ENCODE measurements around the gene FAT4. TPM values are rescaled to one million over a fixed set of nuclear protein-coding genes. Genes with fewer than 3 reads are reported as not detected.
A peak's percentile ranks its signal among the peaks of the same experiment; 100 is the strongest.

FAT4 gene
- total RNA-seq, 1 experiment from 2014 or later, result 0.71 TPM

DNA sequence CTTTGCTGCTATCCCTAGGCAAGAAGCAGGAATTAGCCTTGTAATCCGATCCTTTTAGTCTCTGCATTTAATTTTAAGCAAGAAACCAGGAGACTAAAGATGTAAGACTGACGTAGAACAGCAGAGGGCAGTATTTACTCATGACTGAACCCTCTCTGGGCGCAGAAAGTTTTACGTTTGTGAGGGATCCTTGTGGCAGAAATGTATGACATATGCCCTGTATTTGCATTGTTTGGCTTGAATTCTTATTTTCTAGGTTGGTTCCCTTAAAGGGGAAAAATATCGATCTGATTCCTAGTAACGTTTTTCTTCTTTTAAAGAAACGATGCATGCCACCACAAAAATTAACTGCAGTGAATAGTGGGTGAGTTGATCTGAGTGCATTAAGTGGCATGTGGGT, 1.3 kb upstream of the FAT4 start:
- H3K9me3 ChIP-seq (ENCODE audit: control insufficient read depth in 1 of 2, insufficient read depth in 1 of 2, low read depth in 1 of 2, low read length in 2 of 2), result no peaks in the 10 kb centered on the region
- POLR2A ChIA-PET, result no interaction called here
- CTCF ChIA-PET, result interaction anchor here (0.6 to 2.8 kb wide), 6 partner anchors 8 to 1291 kb away, joined by 3 to 50 read pairs (median 4); no protein-coding TSS in a partner anchor
- DNase-seq (ENCODE audit: low read depth, low spot score), result peak; percentile 85
- no peaks in the 10 kb centered on the region for H3K9me2 ChIP-seq (ENCODE audit: insufficient read depth)
- RAD21 ChIA-PET (ENCODE audit: low non-redundant PET in 1 of 2, low total read pairs in 2 of 2, uncharacterized antibody in 2 of 2, unreplicated experiment in 2 of 2), result interaction anchor here (0.7 to 1.8 kb wide), 3 partner anchors 438 to 664 kb away, joined by 3 to 9 read pairs (median 4); no protein-coding TSS in a partner anchor
- peak; percentile 19 for ATAC-seq
- intact Hi-C loops (cut with micrococcal nuclease), result loop anchor here (1.0 to 5.0 kb wide), 4 partner anchors 438 to 1291 kb away; no protein-coding TSS in a partner anchor
- H3K9ac ChIP-seq (ENCODE audit: low read length), result no peak overlapping the region
- H3K4me3 ChIP-seq (replicated peaks in 1 of 2; ENCODE audit: low read depth in 1 of 2, low read length in 2 of 2), result no peak overlapping the region; a peak in 1 of 4 replicates
- peak overlapping the region; percentile 96 for H2AFZ ChIP-seq (ENCODE audit: low read depth, low read length, poor library complexity, severe bottlenecking)
- H3K36me3 ChIP-seq (ENCODE audit: control insufficient read depth in 1 of 2, insufficient read depth in 2 of 2, low read length in 2 of 2), result no peaks in the 10 kb centered on the region
- H3K4me1 ChIP-seq (ENCODE audit: control insufficient read depth in 1 of 2, insufficient read depth in 2 of 2, low read length in 2 of 2), result peaks cover 11 to 15% of the 10 kb centered on the region in 2 experiments; a peak in 3 of 4 replicates
- H3K27me3 ChIP-seq (ENCODE audit: insufficient read depth, low read length), result no peaks in the 10 kb centered on the region
- no peak overlapping the region for H3K27ac ChIP-seq (ENCODE audit: low read depth, low read length)
- BruUV-seq (replicated peaks), result no TSS peak
- no peaks in the 10 kb centered on the region for H3K79me2 ChIP-seq (ENCODE audit: insufficient read depth, low read length)
- peak overlapping the region; percentile 98 for H3K4me2 ChIP-seq (ENCODE audit: low read length)
- H4K20me1 ChIP-seq (ENCODE audit: insufficient read depth), result no peaks in the 10 kb centered on the region
- no peak for TF ChIP-seq EZH2phosphoT487 (IDR thresholded peaks at IDR 0.05; ENCODE audit: borderline replicate concordance)
- TF ChIP-seq, protein P1, sequence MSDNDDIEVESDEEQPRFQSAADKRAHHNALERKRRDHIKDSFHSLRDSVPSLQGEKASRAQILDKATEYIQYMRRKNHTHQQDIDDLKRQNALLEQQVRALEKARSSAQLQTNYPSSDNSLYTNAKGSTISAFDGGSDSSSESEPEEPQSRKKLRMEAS (IDR thresholded peaks at IDR 0.05), result no peak
- TF ChIP-seq EZH2 (IDR thresholded peaks at IDR 0.05), result no peak
- TF ChIP-seq, protein P2, sequence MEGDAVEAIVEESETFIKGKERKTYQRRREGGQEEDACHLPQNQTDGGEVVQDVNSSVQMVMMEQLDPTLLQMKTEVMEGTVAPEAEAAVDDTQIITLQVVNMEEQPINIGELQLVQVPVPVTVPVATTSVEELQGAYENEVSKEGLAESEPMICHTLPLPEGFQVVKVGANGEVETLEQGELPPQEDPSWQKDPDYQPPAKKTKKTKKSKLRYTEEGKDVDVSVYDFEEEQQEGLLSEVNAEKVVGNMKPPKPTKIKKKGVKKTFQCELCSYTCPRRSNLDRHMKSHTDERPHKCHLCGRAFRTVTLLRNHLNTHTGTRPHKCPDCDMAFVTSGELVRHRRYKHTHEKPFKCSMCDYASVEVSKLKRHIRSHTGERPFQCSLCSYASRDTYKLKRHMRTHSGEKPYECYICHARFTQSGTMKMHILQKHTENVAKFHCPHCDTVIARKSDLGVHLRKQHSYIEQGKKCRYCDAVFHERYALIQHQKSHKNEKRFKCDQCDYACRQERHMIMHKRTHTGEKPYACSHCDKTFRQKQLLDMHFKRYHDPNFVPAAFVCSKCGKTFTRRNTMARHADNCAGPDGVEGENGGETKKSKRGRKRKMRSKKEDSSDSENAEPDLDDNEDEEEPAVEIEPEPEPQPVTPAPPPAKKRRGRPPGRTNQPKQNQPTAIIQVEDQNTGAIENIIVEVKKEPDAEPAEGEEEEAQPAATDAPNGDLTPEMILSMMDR (IDR thresholded peaks at IDR 0.05 in 2 of 3, conservative IDR thresholded peaks at IDR 0.05 in 1 of 3; ENCODE audit: borderline replicate concordance in 1 of 3, insufficient read depth in 1 of 3, low read depth in 2 of 3, low read length in 2 of 3), result peak; percentile 71 to 92 (median 88)
- no peak for TF ChIP-seq SRF (IDR thresholded peaks at IDR 0.05; ENCODE audit: low read depth)
- no peak for TF ChIP-seq JUND (IDR thresholded peaks at IDR 0.05)
- TF ChIP-seq RAD21 (IDR thresholded peaks at IDR 0.05; ENCODE audit: low read depth), result peak; percentile 95
- TF ChIP-seq CEBPB (IDR thresholded peaks at IDR 0.05; ENCODE audit: low read depth), result no peak
- TF ChIP-seq, protein P3, sequence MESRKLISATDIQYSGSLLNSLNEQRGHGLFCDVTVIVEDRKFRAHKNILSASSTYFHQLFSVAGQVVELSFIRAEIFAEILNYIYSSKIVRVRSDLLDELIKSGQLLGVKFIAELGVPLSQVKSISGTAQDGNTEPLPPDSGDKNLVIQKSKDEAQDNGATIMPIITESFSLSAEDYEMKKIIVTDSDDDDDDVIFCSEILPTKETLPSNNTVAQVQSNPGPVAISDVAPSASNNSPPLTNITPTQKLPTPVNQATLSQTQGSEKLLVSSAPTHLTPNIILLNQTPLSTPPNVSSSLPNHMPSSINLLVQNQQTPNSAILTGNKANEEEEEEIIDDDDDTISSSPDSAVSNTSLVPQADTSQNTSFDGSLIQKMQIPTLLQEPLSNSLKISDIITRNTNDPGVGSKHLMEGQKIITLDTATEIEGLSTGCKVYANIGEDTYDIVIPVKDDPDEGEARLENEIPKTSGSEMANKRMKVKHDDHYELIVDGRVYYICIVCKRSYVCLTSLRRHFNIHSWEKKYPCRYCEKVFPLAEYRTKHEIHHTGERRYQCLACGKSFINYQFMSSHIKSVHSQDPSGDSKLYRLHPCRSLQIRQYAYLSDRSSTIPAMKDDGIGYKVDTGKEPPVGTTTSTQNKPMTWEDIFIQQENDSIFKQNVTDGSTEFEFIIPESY (IDR thresholded peaks at IDR 0.05; ENCODE audit: extremely low read depth, insufficient replicate concordance, low read length), result no peak
- no peak for TF ChIP-seq FOSL1 (IDR thresholded peaks at IDR 0.05; ENCODE audit: low read depth)
- TF ChIP-seq, protein P4, sequence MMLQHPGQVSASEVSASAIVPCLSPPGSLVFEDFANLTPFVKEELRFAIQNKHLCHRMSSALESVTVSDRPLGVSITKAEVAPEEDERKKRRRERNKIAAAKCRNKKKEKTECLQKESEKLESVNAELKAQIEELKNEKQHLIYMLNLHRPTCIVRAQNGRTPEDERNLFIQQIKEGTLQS (IDR thresholded peaks at IDR 0.05), result no peak
- TF ChIP-seq YY1 (IDR thresholded peaks at IDR 0.05; ENCODE audit: extremely low read depth, insufficient replicate concordance, low read depth, low read length), result no peak
- TF ChIP-seq ELF1 (IDR thresholded peaks at IDR 0.05; ENCODE audit: borderline replicate concordance, low read depth), result no peak
- no peak for TF ChIP-seq SIN3A (IDR thresholded peaks at IDR 0.05; ENCODE audit: low read depth)
- TF ChIP-seq CBX3 (IDR thresholded peaks at IDR 0.05; ENCODE audit: low read depth), result 0 out of 2 replicates have a peak, but pooled peaks have one; percentile 42
- TF ChIP-seq EGR1 (IDR thresholded peaks at IDR 0.05; ENCODE audit: low read depth), result no peak
- TF ChIP-seq POLR2A (IDR thresholded peaks at IDR 0.05; ENCODE audit: borderline replicate concordance, extremely low read depth, insufficient read depth, insufficient read length), result no peak
- no peak for TF ChIP-seq ZFX (IDR thresholded peaks at IDR 0.05)
- TF ChIP-seq POLR2AphosphoS5 (IDR thresholded peaks at IDR 0.05; ENCODE audit: low read depth, low read length), result no peak
- no peak for TF ChIP-seq TCF7L2 (IDR thresholded peaks at IDR 0.05; ENCODE audit: borderline replicate concordance, extremely low read depth, insufficient read depth, insufficient read length)
- TF ChIP-seq, protein P5, sequence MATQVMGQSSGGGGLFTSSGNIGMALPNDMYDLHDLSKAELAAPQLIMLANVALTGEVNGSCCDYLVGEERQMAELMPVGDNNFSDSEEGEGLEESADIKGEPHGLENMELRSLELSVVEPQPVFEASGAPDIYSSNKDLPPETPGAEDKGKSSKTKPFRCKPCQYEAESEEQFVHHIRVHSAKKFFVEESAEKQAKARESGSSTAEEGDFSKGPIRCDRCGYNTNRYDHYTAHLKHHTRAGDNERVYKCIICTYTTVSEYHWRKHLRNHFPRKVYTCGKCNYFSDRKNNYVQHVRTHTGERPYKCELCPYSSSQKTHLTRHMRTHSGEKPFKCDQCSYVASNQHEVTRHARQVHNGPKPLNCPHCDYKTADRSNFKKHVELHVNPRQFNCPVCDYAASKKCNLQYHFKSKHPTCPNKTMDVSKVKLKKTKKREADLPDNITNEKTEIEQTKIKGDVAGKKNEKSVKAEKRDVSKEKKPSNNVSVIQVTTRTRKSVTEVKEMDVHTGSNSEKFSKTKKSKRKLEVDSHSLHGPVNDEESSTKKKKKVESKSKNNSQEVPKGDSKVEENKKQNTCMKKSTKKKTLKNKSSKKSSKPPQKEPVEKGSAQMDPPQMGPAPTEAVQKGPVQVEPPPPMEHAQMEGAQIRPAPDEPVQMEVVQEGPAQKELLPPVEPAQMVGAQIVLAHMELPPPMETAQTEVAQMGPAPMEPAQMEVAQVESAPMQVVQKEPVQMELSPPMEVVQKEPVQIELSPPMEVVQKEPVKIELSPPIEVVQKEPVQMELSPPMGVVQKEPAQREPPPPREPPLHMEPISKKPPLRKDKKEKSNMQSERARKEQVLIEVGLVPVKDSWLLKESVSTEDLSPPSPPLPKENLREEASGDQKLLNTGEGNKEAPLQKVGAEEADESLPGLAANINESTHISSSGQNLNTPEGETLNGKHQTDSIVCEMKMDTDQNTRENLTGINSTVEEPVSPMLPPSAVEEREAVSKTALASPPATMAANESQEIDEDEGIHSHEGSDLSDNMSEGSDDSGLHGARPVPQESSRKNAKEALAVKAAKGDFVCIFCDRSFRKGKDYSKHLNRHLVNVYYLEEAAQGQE (IDR thresholded peaks at IDR 0.05; ENCODE audit: low read depth), result no peak

Data from HCT116 (cell line).